ENCODE results near the gene FILIP1L.
A peak's percentile ranks its signal among the peaks of the same experiment; 100 is the strongest.

Gene FILIP1L

GRCh38 chr3:99803297-99803696 is 311.0 kb downstream of the FILIP1L start:
- TF ChIP-seq, protein P1, sequence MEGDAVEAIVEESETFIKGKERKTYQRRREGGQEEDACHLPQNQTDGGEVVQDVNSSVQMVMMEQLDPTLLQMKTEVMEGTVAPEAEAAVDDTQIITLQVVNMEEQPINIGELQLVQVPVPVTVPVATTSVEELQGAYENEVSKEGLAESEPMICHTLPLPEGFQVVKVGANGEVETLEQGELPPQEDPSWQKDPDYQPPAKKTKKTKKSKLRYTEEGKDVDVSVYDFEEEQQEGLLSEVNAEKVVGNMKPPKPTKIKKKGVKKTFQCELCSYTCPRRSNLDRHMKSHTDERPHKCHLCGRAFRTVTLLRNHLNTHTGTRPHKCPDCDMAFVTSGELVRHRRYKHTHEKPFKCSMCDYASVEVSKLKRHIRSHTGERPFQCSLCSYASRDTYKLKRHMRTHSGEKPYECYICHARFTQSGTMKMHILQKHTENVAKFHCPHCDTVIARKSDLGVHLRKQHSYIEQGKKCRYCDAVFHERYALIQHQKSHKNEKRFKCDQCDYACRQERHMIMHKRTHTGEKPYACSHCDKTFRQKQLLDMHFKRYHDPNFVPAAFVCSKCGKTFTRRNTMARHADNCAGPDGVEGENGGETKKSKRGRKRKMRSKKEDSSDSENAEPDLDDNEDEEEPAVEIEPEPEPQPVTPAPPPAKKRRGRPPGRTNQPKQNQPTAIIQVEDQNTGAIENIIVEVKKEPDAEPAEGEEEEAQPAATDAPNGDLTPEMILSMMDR (IDR thresholded peaks at IDR 0.05; ENCODE audit: poor library complexity, severe bottlenecking), result no peak
- ATAC-seq (ENCODE audit: low read depth) (no peak), DNase-seq (ENCODE audit: low spot score) (no peak)
- Histone ChIP-seq H3K36me3 (ENCODE audit: low read depth) (no peaks in the 10 kb centered on the region), H3K4me1 (ENCODE audit: insufficient read depth, poor library complexity, severe bottlenecking) (no peaks in the 10 kb centered on the region), H3K27me3 (ENCODE audit: insufficient read depth, poor library complexity, severe bottlenecking) (no peaks in the 10 kb centered on the region), H3K4me3 (ENCODE audit: severe bottlenecking) (no peak overlapping the region), H3K9me3 (ENCODE audit: severe bottlenecking) (peaks cover 10% of the 10 kb centered on the region), H3K27ac (ENCODE audit: poor library complexity, severe bottlenecking) (no peak overlapping the region)

DNA sequence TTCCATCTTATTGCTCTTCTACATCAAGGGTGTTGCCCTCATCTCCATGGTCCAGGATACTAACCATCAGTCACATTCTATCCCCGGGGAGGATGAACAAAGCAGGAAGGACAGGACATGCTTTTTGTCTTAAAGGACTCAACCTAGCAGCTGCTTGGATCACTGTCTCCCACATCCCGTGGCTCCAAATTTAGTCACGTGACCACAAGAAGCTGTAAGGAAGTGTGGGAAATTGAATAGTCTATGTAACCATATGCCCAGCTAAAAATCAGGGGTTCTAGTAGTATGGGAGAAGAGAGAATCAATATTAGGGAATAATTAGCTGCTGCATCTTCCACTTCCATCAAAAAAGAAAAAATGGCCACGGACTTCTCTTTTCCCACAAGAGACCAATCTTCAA is 314.9 kb downstream of the FILIP1L start:
- no peaks in the 10 kb centered on the region for H3K4me1 ChIP-seq (ENCODE audit: insufficient read depth, poor library complexity, severe bottlenecking)
- no peaks in the 10 kb centered on the region for H3K27me3 ChIP-seq (ENCODE audit: insufficient read depth, poor library complexity, severe bottlenecking)
- peaks cover under 1% of the 10 kb centered on the region for H3K9me3 ChIP-seq (ENCODE audit: severe bottlenecking)
- H3K4me3 ChIP-seq (ENCODE audit: severe bottlenecking), result no peak overlapping the region
- no peak; the same call in 2 of the 3 replicates for ATAC-seq (ENCODE audit: low read depth)
- peaks cover 5% of the 10 kb centered on the region; the same call in 1 of the 2 replicates for H3K36me3 ChIP-seq (ENCODE audit: low read depth)
- TF ChIP-seq, protein P1 (IDR thresholded peaks at IDR 0.05; ENCODE audit: poor library complexity, severe bottlenecking), result no peak
- no peak overlapping the region for H3K27ac ChIP-seq (ENCODE audit: poor library complexity, severe bottlenecking)
- no peak for DNase-seq (ENCODE audit: low spot score)

GRCh38 chr3:99795573-99795972 is 318.7 kb downstream of the FILIP1L start:
- no peaks in the 10 kb centered on the region for H3K4me1 ChIP-seq (ENCODE audit: insufficient read depth, poor library complexity, severe bottlenecking)
- ATAC-seq (ENCODE audit: low read depth) (no peak), DNase-seq (ENCODE audit: low spot score) (no peak)
- no peak overlapping the region for H3K4me3 ChIP-seq (ENCODE audit: severe bottlenecking)
- H3K27ac ChIP-seq (ENCODE audit: poor library complexity, severe bottlenecking), result no peak overlapping the region
- H3K9me3 ChIP-seq (ENCODE audit: severe bottlenecking), result no peaks in the 10 kb centered on the region
- no peaks in the 10 kb centered on the region for H3K27me3 ChIP-seq (ENCODE audit: insufficient read depth, poor library complexity, severe bottlenecking)
- peaks cover 9% of the 10 kb centered on the region; the same call in 1 of the 2 replicates for H3K36me3 ChIP-seq (ENCODE audit: low read depth)
- TF ChIP-seq, protein P1 (IDR thresholded peaks at IDR 0.05; ENCODE audit: poor library complexity, severe bottlenecking), result no peak

DNA sequence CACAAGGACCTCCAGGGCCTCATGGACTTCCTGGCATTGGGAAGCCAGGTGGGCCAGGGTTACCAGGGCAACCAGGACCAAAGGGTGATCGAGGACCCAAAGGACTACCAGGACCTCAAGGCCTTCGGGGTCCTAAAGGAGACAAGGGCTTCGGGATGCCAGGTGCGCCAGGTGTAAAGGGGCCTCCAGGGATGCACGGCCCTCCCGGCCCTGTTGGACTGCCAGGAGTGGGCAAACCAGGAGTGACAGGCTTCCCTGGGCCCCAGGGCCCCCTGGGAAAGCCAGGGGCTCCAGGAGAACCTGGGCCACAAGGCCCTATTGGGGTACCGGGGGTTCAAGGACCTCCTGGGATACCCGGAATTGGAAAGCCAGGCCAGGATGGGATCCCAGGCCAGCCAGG is 319.8 kb downstream of the FILIP1L start:
- Histone ChIP-seq H3K4me1 (ENCODE audit: insufficient read depth, poor library complexity, severe bottlenecking) (no peaks in the 10 kb centered on the region), H3K27ac (ENCODE audit: poor library complexity, severe bottlenecking) (no peak overlapping the region), H3K9me3 (ENCODE audit: severe bottlenecking) (no peaks in the 10 kb centered on the region), H3K36me3 (ENCODE audit: low read depth) (peaks cover 9% of the 10 kb centered on the region), H3K4me3 (ENCODE audit: severe bottlenecking) (no peak overlapping the region), H3K27me3 (ENCODE audit: insufficient read depth, poor library complexity, severe bottlenecking) (no peaks in the 10 kb centered on the region)
- TF ChIP-seq, protein P1 (IDR thresholded peaks at IDR 0.05; ENCODE audit: poor library complexity, severe bottlenecking), result no peak
- ATAC-seq (ENCODE audit: low read depth) (no peak), DNase-seq (ENCODE audit: low spot score) (no peak)

DNA sequence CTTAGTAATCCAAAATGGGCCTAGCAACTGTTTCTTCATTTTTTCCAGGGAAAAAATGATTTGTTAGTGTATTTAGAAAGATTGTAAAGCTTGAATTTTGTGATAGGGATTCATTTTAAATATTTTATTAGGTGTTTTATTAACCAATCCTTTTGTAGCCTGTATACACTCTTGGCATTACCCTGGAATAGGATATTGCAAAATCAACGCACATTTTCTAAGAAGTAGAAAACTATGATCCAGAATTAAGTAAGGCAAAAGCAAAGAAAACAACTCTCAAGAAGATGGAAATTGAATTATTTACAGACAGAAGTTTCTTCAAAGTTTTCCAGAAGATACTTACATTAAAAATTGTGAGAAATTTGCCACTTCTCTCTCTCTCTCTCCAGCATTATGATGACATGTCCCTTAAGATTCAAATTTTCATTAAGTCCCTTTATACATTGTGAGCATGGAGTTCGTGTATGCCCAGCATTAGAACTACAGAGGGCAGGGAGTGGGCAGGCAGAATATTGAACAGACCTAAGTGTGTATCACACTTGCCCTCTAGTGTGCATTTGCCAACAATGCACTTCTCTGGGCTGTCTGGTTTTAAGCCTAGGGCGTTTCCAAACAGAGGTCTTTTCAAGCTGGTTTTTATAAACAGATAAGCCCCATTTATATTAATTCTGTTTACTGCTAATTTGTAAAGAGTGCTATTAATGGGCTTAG is 325.1 kb downstream of the FILIP1L start:
- TF ChIP-seq, protein P1 (IDR thresholded peaks at IDR 0.05; ENCODE audit: poor library complexity, severe bottlenecking), result peak; percentile 71
- H3K9me3 ChIP-seq (ENCODE audit: severe bottlenecking), result no peaks in the 10 kb centered on the region
- H3K4me1 ChIP-seq (ENCODE audit: insufficient read depth, poor library complexity, severe bottlenecking), result no peaks in the 10 kb centered on the region
- no peak overlapping the region for H3K27ac ChIP-seq (ENCODE audit: poor library complexity, severe bottlenecking)
- H3K4me3 ChIP-seq (ENCODE audit: severe bottlenecking), result no peak overlapping the region
- no peak for DNase-seq (ENCODE audit: low spot score)
- ATAC-seq (ENCODE audit: low read depth), result peak; percentile 95
- H3K36me3 ChIP-seq (ENCODE audit: low read depth), result peaks cover 15% of the 10 kb centered on the region
- no peaks in the 10 kb centered on the region for H3K27me3 ChIP-seq (ENCODE audit: insufficient read depth, poor library complexity, severe bottlenecking)
